Motor neuron (in vitro differentiated cells): Measurements from ENCODE around the gene AHCTF1. TPM values are rescaled to one million over a fixed set of nuclear protein-coding genes. Genes with fewer than 3 reads are reported as not detected.

ENCODE experiments used
- ATAC-seq, 8 experiments: fragments of 200-7000 bp; cut with Tn5 transposase; replicated peaks in 6 of 8; 2 replicates each; pipeline ENCODE4 v1.8.0; 2021; ENCODE audit warnings: mild to moderate bottlenecking in 8 of 8, moderate library complexity in 8 of 8
- H3K27ac ChIP-seq, 2 donors: fragments of 250-450 bp; sonication (Bioruptor Pico); 2 replicates each; pipeline ENCODE4 v1.9.0; 2021; ENCODE audit warnings: antibody characterized with exemption in 2 of 2, mild to moderate bottlenecking in 2 of 2, moderate library complexity in 1 of 2
- H3K4me1 ChIP-seq, 2 donors: fragments of 250-450 bp; sonication (Bioruptor Pico); replicated peaks in 1 of 2; 2 replicates each; pipeline ENCODE4 v1.6.1; 2021; ENCODE audit warnings: antibody characterized with exemption in 2 of 2, mild to moderate bottlenecking in 2 of 2, moderate library complexity in 1 of 2
- H3K4me3 ChIP-seq, 5 donors: fragments of 250-450 bp; sonication (Bioruptor Pico); 2 replicates each; pipeline ENCODE4 v1.9.0; 2021; ENCODE audit warnings: antibody characterized with exemption in 5 of 5, mild to moderate bottlenecking in 5 of 5, moderate library complexity in 4 of 5
- WGBS, 10 experiments: fragments of 450-650 bp; shearing (Covaris generic); methylation state at CpG; one replicate each; pipeline ENCODE4 v1.0.0; 2022; 5-methylcytosine and 5-hydroxymethylcytosine counted together
- in situ Hi-C, 9 experiments: fragments of 400-800 bp; cut with MboI; loops; one replicate each; pipeline ENCODE4 v1.15.0; 2021; ENCODE audit warnings: low sequenced_read_pairs in 9 of 9, low pct_unique_long_range_greater_than_20kb in 2 of 9; ENCODE audit not compliant: unreplicated experiment in 9 of 9
- total RNA-seq, 8 experiments: library from RNA; unstranded; fragments of 300-600 nt; gene quantifications; 2 replicates each; pipeline versions ENCODE4 v1.2.3 to v1.2.4, GENCODE V29; 2022

The AHCTF1 gene
- total RNA-seq, 8 experiments from 2014 or later, result 25.6 to 50.4 (median 32.5) TPM

DNA sequence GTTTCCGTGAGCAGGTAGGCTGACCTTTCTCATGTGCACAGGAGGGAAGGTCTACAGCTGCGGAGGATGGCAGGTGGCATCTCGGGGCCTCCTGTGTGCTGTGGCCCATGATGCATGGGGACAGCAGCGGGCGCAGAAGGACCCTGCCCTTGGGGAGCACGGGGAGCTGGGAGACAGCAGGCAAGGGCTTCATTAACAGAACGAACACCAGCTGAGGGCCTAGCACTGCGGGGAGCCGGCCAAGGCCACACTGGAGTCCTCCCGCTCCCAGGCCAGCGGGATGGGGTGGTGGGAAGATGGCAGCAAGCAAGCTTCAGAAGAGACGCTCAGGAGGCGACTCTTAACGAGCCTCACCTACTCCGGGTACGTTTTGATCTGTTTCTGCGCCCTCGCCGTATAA lies 140.9 kb downstream of the AHCTF1 start:
- WGBS, 10 experiments, result 80 to 97% (median 93%) methylated on average over 2 to 12 of the region's 19 CpGs; no CpG with 5 or more reads in 5 of the 10 experiments
- ATAC-seq, result no peak
- in situ Hi-C loops, result no loop called here
- peaks cover 32 to 35% of the 10 kb centered on the region in 2 donors for H3K4me1 ChIP-seq
- H3K27ac ChIP-seq, result no peak overlapping the region
- H3K4me3 ChIP-seq, result no peak overlapping the region

DNA sequence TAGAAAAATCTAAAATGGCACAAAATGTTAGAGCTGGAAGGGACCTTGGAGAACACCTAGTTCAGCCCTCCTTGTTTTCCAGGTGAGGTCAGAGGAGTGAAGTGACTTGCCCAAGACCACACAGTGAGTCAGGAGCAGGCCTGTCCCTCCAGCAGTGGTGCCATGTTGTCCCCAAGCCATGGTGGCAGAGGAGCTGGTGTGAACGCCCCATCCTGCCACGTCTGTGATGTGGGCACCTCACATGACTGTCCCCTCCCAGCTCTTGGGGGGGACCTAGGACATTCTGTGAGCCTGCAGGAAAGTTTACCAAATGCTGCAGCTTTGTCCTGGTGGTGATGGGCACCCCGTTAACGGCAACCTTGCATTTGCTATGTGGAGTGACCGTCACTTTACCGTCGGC lies 141.4 kb downstream of the AHCTF1 start:
- no peak overlapping the region for H3K27ac ChIP-seq
- ATAC-seq, result no peak
- in situ Hi-C loops, result no loop called here
- no peak overlapping the region for H3K4me3 ChIP-seq
- WGBS, 10 experiments, result 90 to 100% (median 100%) methylated on average over 1 to 5 of the region's 7 CpGs; no CpG with 5 or more reads in 4 of the 10 experiments
- peaks cover 32 to 35% of the 10 kb centered on the region in 2 donors for H3K4me1 ChIP-seq

- in situ Hi-C loops, result no loop called here
- 60 to 90% (median 79%) methylated on average over 1 to 19 of the region's 25 CpGs; no CpG with 5 or more reads in 2 of the 10 experiments for WGBS, 10 experiments
- Histone ChIP-seq H3K4me1 (peaks cover 30 to 34% of the 10 kb centered on the region in 2 donors), H3K4me3 (no peak overlapping the region), H3K27ac (no peak overlapping the region)
- ATAC-seq, result peak in 1 of 8 experiments; percentile 9
These were observed 142.1 kb downstream of the AHCTF1 start for GRCh38 chr1:246789454-246790339.

Other genes starting within 250 kb of the AHCTF1 start
- 10 to 100 TPM; 13.9 to 60.5 (median 49.2) TPM for gene SCCPDH, start 207.5 kb downstream of the AHCTF1 start, total RNA-seq
- 10 to 100 TPM in 1 of 8 experiments, 1 to 10 TPM in 5, under 1 TPM in 1, not detected in 1; 0.86 to 12.5 (median 4.9) TPM for gene ZNF695, start 76.1 kb upstream of the AHCTF1 start, total RNA-seq
- gene ZNF670, start 146.9 kb upstream of the AHCTF1 start, total RNA-seq, result 10 to 100 TPM in 4 of 8 experiments, 1 to 10 TPM in 4; 1.7 to 15.2 (median 8.6) TPM
- gene ZNF669, start 172.4 kb upstream of the AHCTF1 start, total RNA-seq, result 10 to 100 TPM in 6 of 8 experiments, 1 to 10 TPM in 2; 4.6 to 37.0 (median 19.7) TPM
- gene ZNF124, start 240.1 kb upstream of the AHCTF1 start, total RNA-seq, result 100 to 1,000 TPM in 4 of 8 experiments, 10 to 100 TPM in 4; 21.5 to 160 (median 73.3) TPM